Parathyroid adenoma (tissue), 2 donors: ENCODE results near the gene ELOVL6.

Source experiments
- H2AFZ ChIP-seq: fragments of 300-600 bp; sonication (generic); one replicate; pipeline ENCODE4 v1.7.0; 2017; ENCODE audit warnings: antibody characterized with exemption, mild to moderate bottlenecking
- H3K27ac ChIP-seq: fragments of 300-600 bp; sonication (generic); one replicate; pipeline ENCODE4 v1.7.0; 2017
- H3K27me3 ChIP-seq: fragments of 300-600 bp; sonication (generic); one replicate; pipeline ENCODE4 v1.7.0; 2017; ENCODE audit warnings: low read length; ENCODE audit not compliant: control insufficient read depth, insufficient read depth
- H3K36me3 ChIP-seq: fragments of 300-600 bp; sonication (generic); one replicate; pipeline ENCODE4 v1.7.0; 2017; ENCODE audit warnings: low read length; ENCODE audit not compliant: control insufficient read depth, insufficient read depth
- H3K4me1 ChIP-seq: fragments of 300-600 bp; sonication (generic); one replicate; pipeline ENCODE4 v1.7.0; 2017; ENCODE audit warnings: control low read depth
- H3K4me2 ChIP-seq: fragments of 300-600 bp; sonication (generic); one replicate; pipeline ENCODE4 v1.7.0; 2017; ENCODE audit warnings: low read length
- H3K4me3 ChIP-seq: fragments of 300-600 bp; sonication (generic); one replicate; pipeline ENCODE4 v1.7.0; 2017; ENCODE audit warnings: low read depth, low read length
- H3K79me2 ChIP-seq: fragments of 300-600 bp; sonication (generic); one replicate; pipeline ENCODE4 v1.7.0; 2017; ENCODE audit warnings: control low read depth
- H3K9ac ChIP-seq: fragments of 300-600 bp; sonication (generic); one replicate; pipeline ENCODE4 v1.7.0; 2017; ENCODE audit warnings: mild to moderate bottlenecking
- H3K9me3 ChIP-seq: fragments of 300-600 bp; sonication (generic); one replicate; pipeline ENCODE4 v1.7.0; 2017; ENCODE audit warnings: low read length; ENCODE audit not compliant: control insufficient read depth
- TF ChIP-seq, protein P1 (sequence below): fragments of 300-600 bp; sonication (generic); IDR thresholded peaks from one replicate; pipeline ENCODE4 v1.7.0; 2017; ENCODE audit warnings: antibody characterized with exemption, mild to moderate bottlenecking
- donor health status: primary hyperparathyroidism.

The ELOVL6 gene

DNA sequence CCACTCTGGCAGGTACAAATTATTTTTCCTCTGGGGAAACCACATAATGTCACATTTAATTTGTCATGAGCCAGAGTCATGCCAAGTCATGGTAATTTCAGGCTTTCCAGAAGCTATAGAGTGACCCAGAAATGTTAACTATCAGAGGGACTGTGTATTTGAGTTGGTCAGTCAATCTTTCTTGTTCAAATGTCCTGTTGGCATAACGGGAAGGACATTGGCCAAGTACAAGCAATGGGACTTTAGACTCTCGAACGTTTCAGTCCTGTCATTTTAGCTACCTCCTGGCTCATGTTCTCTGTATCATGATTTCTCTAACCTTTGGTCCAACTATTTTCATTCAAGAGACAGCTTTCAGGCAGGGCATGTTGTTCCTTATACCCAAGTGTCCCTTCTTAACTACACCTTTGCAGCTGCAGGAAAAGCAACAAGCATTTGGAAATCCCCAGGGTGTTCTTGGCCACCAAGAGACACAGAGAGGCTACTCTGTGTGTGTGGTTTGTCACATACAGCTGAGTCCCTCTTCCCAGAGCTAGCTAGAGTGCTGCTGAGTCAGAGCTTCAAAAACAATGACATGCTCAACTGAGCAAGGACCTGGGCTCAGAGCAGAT is 143.2 kb downstream of the ELOVL6 start:
- Histone ChIP-seq H3K36me3 (no peaks in the 10 kb centered on the region), H2AFZ (no peak overlapping the region), H3K9ac (no peak overlapping the region), H3K9me3 (no peaks in the 10 kb centered on the region), H3K27ac (no peak overlapping the region), H3K4me2 (peak overlapping the region; percentile 30), H3K4me3 (no peak overlapping the region), H3K27me3 (no peaks in the 10 kb centered on the region), H3K79me2 (no peaks in the 10 kb centered on the region), H3K4me1 (no peaks in the 10 kb centered on the region)
- TF ChIP-seq, protein P1, sequence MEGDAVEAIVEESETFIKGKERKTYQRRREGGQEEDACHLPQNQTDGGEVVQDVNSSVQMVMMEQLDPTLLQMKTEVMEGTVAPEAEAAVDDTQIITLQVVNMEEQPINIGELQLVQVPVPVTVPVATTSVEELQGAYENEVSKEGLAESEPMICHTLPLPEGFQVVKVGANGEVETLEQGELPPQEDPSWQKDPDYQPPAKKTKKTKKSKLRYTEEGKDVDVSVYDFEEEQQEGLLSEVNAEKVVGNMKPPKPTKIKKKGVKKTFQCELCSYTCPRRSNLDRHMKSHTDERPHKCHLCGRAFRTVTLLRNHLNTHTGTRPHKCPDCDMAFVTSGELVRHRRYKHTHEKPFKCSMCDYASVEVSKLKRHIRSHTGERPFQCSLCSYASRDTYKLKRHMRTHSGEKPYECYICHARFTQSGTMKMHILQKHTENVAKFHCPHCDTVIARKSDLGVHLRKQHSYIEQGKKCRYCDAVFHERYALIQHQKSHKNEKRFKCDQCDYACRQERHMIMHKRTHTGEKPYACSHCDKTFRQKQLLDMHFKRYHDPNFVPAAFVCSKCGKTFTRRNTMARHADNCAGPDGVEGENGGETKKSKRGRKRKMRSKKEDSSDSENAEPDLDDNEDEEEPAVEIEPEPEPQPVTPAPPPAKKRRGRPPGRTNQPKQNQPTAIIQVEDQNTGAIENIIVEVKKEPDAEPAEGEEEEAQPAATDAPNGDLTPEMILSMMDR, result no peak

DNA sequence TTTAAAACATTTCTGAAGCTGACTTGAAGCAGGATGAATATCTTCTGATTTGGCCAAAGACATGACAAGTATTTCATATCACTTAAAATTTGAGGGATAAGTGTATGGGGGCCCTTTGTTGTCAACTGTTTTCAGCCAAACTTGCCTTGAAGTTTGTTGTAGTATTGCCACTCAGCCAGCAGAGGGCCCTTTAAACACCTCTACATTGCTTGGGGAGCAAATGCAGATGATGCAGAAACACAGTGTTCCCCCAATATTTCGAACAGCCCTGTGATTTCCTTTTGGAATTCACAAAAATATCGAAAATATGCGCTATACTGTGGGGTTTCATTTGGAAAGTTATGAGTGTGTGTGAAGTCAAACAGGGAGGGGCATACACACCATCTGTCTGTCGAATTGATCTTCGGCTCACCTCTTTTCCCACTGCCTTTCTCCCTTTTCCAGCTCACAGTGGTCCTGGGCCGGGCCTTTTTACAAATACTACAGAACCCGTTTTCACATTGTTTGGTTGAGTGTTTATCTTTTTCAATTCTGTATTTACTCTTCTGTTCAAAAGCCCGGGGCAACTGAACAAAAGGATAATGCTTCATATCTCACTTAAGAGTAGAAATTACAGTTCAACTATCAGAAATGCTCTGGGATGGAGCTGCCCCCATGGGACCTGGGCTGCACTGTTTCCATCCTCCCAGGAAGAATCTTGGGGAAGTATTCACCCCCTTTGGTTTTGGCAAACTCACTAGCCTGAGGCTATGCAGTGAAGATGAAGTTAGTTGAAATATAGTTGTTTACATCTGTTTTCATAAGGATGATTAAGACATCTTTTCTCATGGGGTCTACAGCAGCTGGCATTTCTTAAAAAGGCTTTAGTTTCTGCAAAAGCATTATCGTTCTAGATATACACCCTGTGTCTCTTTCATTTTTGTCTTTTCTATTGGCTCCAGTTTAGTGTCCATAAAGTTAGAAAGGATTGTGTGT is 148.2 kb downstream of the ELOVL6 start:
- no peaks in the 10 kb centered on the region for H3K4me1 ChIP-seq
- no peaks in the 10 kb centered on the region for H3K79me2 ChIP-seq
- no peaks in the 10 kb centered on the region for H3K36me3 ChIP-seq
- H3K9me3 ChIP-seq, result no peaks in the 10 kb centered on the region
- no peak overlapping the region for H2AFZ ChIP-seq
- no peaks in the 10 kb centered on the region for H3K27me3 ChIP-seq
- no peak overlapping the region for H3K9ac ChIP-seq
- no peak overlapping the region for H3K4me2 ChIP-seq
- H3K4me3 ChIP-seq, result no peak overlapping the region
- H3K27ac ChIP-seq, result no peak overlapping the region
- TF ChIP-seq, protein P1, result peak; percentile 54

DNA sequence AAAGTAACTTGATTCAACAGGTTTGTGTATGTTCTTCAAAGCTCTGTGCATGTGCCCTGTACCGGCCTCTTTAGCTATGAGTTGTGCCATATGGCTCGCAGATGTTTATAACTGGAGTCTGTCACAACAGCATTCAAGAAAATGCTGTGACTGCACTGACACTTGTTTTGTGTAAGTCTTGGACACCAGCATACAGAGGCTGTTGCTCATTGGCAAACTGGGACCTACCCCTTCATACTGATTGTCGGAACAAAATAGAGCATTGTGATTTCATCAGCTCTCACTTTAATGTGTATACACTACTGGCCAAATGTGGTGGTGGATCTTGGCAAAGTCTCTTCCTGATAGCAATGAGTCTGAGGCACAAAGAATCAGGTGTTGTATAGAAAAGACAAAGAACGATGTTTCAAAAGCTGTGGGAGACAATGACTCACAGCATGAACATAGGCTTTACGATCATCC is 151.8 kb downstream of the ELOVL6 start:
- Histone ChIP-seq H3K27ac (no peak overlapping the region), H3K27me3 (no peaks in the 10 kb centered on the region), H2AFZ (no peak overlapping the region), H3K4me1 (no peaks in the 10 kb centered on the region), H3K4me3 (no peak overlapping the region), H3K9me3 (no peaks in the 10 kb centered on the region), H3K36me3 (no peaks in the 10 kb centered on the region), H3K79me2 (no peaks in the 10 kb centered on the region), H3K4me2 (no peak overlapping the region), H3K9ac (no peak overlapping the region)
- TF ChIP-seq, protein P1, result no peak

DNA sequence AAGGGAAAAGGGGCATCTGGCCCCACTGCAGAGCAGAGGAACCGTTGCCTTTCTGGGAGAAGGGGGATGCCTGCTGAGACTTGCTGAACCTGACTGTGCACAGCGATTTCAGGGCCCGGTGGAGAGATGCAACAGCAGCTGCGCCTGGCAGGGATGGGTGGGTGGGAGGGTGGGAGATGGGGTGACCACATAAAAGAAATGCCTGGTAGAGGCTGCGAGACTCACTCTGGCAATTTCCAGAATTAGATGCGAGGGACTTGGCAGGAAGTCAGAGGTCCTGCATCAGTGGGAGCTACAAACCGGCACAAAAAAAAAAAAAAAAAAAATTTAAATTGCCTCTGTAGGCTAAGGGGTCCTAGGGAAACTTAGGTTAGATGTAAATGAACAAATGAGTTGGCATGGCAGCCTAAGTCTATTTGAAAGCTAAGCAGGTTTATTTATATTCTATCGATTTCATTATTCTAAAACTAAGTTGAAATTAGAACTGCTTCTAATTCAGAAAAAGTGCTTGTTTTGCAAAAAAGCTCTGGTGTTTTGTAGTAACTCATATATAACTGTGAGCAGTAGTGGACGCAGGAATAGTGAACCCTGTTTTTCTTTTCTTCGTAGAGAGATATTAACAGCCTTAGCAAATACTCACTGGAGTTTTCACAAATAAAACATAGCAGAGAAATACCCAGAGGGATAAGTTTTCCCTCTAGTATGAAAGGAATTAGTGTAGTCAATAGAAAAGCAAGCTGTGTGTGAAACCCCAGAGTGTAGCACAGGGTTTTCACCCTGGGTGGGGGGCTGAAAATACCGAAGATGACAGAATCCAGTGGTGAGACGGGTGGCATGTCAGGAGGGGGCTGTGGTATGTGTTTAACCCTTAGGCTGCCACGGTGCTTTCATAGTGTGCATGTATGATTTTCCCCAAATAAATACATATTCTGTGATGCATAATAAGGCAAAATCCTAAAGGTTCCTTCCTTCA is 155.6 kb downstream of the ELOVL6 start:
- no peaks in the 10 kb centered on the region for H3K9me3 ChIP-seq
- H3K4me3 ChIP-seq, result no peak overlapping the region
- TF ChIP-seq, protein P1, result no peak
- no peak overlapping the region for H3K27ac ChIP-seq
- no peaks in the 10 kb centered on the region for H3K27me3 ChIP-seq
- no peak overlapping the region for H3K4me2 ChIP-seq
- no peaks in the 10 kb centered on the region for H3K36me3 ChIP-seq
- no peak overlapping the region for H2AFZ ChIP-seq
- no peaks in the 10 kb centered on the region for H3K79me2 ChIP-seq
- H3K4me1 ChIP-seq, result no peaks in the 10 kb centered on the region
- no peak overlapping the region for H3K9ac ChIP-seq
